K562 (cell line): ENCODE results near the gene RGS9BP. TPM values are rescaled to one million over a fixed set of nuclear protein-coding genes. Genes with fewer than 3 reads are reported as not detected.

Source experiments
- ARNT ChIP-seq, 2 experiments: fragments of 450-650 bp; IDR thresholded peaks; 2 replicates each; pipeline ENCODE4 v1.6.1; 2016; ENCODE audit warnings: mild to moderate bottlenecking in 1 of 2
- KDM5B ChIP-seq: fragments of 200-600 bp; sonication (generic); IDR thresholded peaks from 2 replicates; pipeline ENCODE4 v1.6.1; 2012; ENCODE audit warnings: low read depth, mild to moderate bottlenecking, moderate library complexity, low read length, control low read depth, inconsistent platforms; ENCODE audit not compliant: insufficient replicate concordance
- MBD2 ChIP-seq: sonication (generic); IDR thresholded peaks from 2 replicates; pipeline ENCODE4 v1.6.1; 2016; ENCODE audit warnings: low read depth, borderline replicate concordance
- SIRT6 ChIP-seq: IDR thresholded peaks from one replicate; pipeline ENCODE4 v1.6.1; 2012; ENCODE audit warnings: low read depth, mild to moderate bottlenecking, control low read depth, inconsistent platforms, low read length, moderate library complexity
- polyA plus RNA-seq, 8 experiments: library from polyadenylated mRNA; depleted of rRNA in 4 of 8; stranded (reverse) in 5 of 8; unstranded in 3 of 8; fragments of >200 nt; fragmentation: Nextera tagmentation in 2 of 8; fragmentation: Illumina TruSeq in 1 of 8; extraction: Ambion mirVana in 2 of 8; extraction: Trizol in 1 of 8; gene quantifications; 2 replicates each; pipeline versions ENCODE4 v1.2.1 to v1.2.3, GENCODE V29; 2011 to 2014; ENCODE audit warnings: inconsistent platforms in 1 of 8, missing spikeins in 1 of 8
- total RNA-seq, 7 experiments: library from RNA; depleted of rRNA in 6 of 7; stranded (reverse); fragments of >200 nt in 6 of 7; fragmentation: Illumina TruSeq in 2 of 7; extraction: Trizol in 2 of 7; gene quantifications; 2 replicates each; pipeline versions ENCODE4 v1.2.1 to v1.2.3, GENCODE V29; 2011 to 2021; ENCODE audit warnings: low replicate concordance in 1 of 7
- TF ChIP-seq, protein P1 (sequence below): sonication (generic); formaldehyde crosslinking; IDR thresholded peaks from 2 replicates; pipeline ENCODE4 v1.8.0; 2023; ENCODE audit warnings: mild to moderate bottlenecking, missing genetic modification reagents
- TF ChIP-seq, protein P2 (sequence below): IDR thresholded peaks from 2 replicates; pipeline ENCODE4 v1.6.1; 2011; ENCODE audit not compliant: insufficient read length; ENCODE audit errors: extremely low read depth

RGS9BP gene
- total and polyA plus RNA-seq, 9 of the 15 experiments (the other 6 are each of a cell fraction or from before 2014, with no cell fraction given), result 0.03 to 1.3 (median 0.49) TPM

DNA sequence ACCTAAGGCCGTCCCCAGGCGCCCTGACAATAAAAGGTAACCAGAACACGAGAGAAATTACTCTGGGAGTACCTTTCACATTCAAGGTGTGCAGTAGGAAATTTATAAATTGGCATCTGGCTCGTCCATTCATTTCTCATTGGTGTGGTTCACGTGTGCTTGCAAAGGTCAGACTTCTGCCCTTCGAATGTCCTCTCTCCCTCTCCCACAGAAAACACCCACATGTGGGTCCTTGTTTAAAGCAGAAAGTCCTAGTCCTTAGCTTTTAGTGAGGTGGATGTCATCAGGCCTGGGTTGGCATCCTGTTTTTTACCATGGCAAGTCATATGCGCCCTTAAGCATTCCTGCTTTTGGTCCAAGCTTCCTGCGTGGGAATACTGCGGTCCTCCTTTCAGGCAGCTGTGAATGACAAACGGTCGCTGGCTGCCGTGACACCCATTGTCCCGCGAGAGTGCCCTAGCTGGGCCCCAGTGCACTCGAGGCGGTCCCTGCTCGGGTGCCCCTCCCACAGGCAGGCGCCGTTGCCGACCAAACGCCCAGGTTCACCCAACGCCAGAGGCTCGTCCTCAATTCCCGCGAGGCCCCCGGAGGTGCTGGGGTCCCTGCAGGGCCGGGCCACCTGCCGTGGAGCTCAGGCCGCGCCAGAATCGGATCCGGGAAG lies 15.8 kb downstream of the RGS9BP start, which contains the start of gene NUDT19 (continued):
- TF ChIP-seq, protein P1, sequence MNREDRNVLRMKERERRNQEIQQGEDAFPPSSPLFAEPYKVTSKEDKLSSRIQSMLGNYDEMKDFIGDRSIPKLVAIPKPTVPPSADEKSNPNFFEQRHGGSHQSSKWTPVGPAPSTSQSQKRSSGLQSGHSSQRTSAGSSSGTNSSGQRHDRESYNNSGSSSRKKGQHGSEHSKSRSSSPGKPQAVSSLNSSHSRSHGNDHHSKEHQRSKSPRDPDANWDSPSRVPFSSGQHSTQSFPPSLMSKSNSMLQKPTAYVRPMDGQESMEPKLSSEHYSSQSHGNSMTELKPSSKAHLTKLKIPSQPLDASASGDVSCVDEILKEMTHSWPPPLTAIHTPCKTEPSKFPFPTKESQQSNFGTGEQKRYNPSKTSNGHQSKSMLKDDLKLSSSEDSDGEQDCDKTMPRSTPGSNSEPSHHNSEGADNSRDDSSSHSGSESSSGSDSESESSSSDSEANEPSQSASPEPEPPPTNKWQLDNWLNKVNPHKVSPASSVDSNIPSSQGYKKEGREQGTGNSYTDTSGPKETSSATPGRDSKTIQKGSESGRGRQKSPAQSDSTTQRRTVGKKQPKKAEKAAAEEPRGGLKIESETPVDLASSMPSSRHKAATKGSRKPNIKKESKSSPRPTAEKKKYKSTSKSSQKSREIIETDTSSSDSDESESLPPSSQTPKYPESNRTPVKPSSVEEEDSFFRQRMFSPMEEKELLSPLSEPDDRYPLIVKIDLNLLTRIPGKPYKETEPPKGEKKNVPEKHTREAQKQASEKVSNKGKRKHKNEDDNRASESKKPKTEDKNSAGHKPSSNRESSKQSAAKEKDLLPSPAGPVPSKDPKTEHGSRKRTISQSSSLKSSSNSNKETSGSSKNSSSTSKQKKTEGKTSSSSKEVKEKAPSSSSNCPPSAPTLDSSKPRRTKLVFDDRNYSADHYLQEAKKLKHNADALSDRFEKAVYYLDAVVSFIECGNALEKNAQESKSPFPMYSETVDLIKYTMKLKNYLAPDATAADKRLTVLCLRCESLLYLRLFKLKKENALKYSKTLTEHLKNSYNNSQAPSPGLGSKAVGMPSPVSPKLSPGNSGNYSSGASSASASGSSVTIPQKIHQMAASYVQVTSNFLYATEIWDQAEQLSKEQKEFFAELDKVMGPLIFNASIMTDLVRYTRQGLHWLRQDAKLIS, result peak; percentile 60
- peak in 1 of 2 experiments; percentile 25; a peak in 1 of 4 replicates for TF ChIP-seq ARNT (IDR thresholded peaks at IDR 0.05)
- TF ChIP-seq SIRT6, result no peak
- TF ChIP-seq, protein P2, sequence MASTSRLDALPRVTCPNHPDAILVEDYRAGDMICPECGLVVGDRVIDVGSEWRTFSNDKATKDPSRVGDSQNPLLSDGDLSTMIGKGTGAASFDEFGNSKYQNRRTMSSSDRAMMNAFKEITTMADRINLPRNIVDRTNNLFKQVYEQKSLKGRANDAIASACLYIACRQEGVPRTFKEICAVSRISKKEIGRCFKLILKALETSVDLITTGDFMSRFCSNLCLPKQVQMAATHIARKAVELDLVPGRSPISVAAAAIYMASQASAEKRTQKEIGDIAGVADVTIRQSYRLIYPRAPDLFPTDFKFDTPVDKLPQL, result no peak
- TF ChIP-seq KDM5B, result peak; percentile 33
- peak; percentile 48; the same call in 1 of the 2 replicates for TF ChIP-seq MBD2
- TF ChIP-seq, all 486 proteins: peak for 84
